Activated naive CD8-positive, alpha-beta T cell treated with anti-CD3 and anti-CD28 coated beads for 36 hours (primary cell): ENCODE data around the gene MAPT. TPM values are rescaled to one million over a fixed set of nuclear protein-coding genes. Genes with fewer than 3 reads are reported as not detected.

Source experiments
- DNase-seq: peaks from one replicate; pipeline ENCODE4 v3.0.0; 2021
- H3K27ac Mint-ChIP-seq: one replicate; pipeline ENCODE4 v1.8.0; 2022; ENCODE audit warnings: mild to moderate bottlenecking, moderate library complexity, mixed read lengths
- H3K27me3 Mint-ChIP-seq: one replicate; pipeline ENCODE4 v1.8.0; 2022; ENCODE audit warnings: mild to moderate bottlenecking, mixed read lengths
- H3K36me3 Mint-ChIP-seq: one replicate; pipeline ENCODE4 v1.8.0; 2021; ENCODE audit warnings: mild to moderate bottlenecking, mixed read lengths
- H3K4me1 Mint-ChIP-seq: one replicate; pipeline ENCODE4 v1.8.0; 2021; ENCODE audit warnings: mixed read lengths
- H3K4me3 Mint-ChIP-seq: one replicate; pipeline ENCODE4 v1.8.0; 2022; ENCODE audit warnings: mild to moderate bottlenecking, moderate library complexity, mixed read lengths
- H3K9me3 Mint-ChIP-seq: one replicate; pipeline ENCODE4 v1.8.0; 2022; ENCODE audit warnings: mixed read lengths
- total RNA-seq, 2 experiments: library from RNA; stranded (reverse); gene quantifications; one replicate each; pipeline ENCODE4 v1.2.3, GENCODE V29; 2021

Gene MAPT
- total RNA-seq, 2 experiments from 2014 or later, result 0.68 to 0.88 TPM

DNA sequence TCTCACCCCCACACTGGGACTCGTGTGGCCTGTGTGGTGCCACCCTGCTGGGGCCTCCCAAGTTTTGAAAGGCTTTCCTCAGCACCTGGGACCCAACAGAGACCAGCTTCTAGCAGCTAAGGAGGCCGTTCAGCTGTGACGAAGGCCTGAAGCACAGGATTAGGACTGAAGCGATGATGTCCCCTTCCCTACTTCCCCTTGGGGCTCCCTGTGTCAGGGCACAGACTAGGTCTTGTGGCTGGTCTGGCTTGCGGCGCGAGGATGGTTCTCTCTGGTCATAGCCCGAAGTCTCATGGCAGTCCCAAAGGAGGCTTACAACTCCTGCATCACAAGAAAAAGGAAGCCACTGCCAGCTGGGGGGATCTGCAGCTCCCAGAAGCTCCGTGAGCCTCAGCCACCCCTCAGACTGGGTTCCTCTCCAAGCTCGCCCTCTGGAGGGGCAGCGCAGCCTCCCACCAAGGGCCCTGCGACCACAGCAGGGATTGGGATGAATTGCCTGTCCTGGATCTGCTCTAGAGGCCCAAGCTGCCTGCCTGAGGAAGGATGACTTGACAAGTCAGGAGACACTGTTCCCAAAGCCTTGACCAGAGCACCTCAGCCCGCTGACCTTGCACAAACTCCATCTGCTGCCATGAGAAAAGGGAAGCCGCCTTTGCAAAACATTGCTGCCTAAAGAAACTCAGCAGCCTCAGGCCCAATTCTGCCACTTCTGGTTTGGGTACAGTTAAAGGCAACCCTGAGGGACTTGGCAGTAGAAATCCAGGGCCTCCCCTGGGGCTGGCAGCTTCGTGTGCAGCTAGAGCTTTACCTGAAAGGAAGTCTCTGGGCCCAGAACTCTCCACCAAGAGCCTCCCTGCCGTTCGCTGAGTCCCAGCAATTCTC is 132.1 kb downstream of the MAPT start:
- Mint-ChIP-seq H3K9me3 (no peaks in the 10 kb centered on the region), H3K36me3 (peaks cover 16% of the 10 kb centered on the region), H3K4me3 (no peak overlapping the region), H3K27me3 (no peaks in the 10 kb centered on the region), H3K27ac (peak overlapping the region; percentile 21), H3K4me1 (peaks cover 21% of the 10 kb centered on the region)
- no peak for DNase-seq

DNA sequence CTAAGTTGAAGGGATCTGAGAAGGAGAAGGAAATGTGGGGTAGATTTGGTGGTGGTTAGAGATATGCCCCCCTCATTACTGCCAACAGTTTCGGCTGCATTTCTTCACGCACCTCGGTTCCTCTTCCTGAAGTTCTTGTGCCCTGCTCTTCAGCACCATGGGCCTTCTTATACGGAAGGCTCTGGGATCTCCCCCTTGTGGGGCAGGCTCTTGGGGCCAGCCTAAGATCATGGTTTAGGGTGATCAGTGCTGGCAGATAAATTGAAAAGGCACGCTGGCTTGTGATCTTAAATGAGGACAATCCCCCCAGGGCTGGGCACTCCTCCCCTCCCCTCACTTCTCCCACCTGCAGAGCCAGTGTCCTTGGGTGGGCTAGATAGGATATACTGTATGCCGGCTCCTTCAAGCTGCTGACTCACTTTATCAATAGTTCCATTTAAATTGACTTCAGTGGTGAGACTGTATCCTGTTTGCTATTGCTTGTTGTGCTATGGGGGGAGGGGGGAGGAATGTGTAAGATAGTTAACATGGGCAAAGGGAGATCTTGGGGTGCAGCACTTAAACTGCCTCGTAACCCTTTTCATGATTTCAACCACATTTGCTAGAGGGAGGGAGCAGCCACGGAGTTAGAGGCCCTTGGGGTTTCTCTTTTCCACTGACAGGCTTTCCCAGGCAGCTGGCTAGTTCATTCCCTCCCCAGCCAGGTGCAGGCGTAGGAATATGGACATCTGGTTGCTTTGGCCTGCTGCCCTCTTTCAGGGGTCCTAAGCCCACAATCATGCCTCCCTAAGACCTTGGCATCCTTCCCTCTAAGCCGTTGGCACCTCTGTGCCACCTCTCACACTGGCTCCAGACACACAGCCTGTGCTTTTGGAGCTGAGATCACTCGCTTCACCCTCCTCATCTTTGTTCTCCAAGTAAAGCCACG is 133.0 kb downstream of the MAPT start:
- peaks cover 16% of the 10 kb centered on the region for H3K36me3 Mint-ChIP-seq
- peak overlapping the region; percentile 28 for H3K27ac Mint-ChIP-seq
- no peak overlapping the region for H3K4me3 Mint-ChIP-seq
- no peaks in the 10 kb centered on the region for H3K9me3 Mint-ChIP-seq
- no peaks in the 10 kb centered on the region for H3K27me3 Mint-ChIP-seq
- peaks cover 21% of the 10 kb centered on the region for H3K4me1 Mint-ChIP-seq
- no peak for DNase-seq

DNA sequence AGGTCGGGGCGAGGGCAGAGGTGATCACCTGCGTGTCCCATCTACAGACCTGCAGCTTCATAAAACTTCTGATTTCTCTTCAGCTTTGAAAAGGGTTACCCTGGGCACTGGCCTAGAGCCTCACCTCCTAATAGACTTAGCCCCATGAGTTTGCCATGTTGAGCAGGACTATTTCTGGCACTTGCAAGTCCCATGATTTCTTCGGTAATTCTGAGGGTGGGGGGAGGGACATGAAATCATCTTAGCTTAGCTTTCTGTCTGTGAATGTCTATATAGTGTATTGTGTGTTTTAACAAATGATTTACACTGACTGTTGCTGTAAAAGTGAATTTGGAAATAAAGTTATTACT is 133.6 kb downstream of the MAPT start:
- peak overlapping the region; percentile 21 for H3K27ac Mint-ChIP-seq
- peaks cover 16% of the 10 kb centered on the region for H3K36me3 Mint-ChIP-seq
- peaks cover 21% of the 10 kb centered on the region for H3K4me1 Mint-ChIP-seq
- H3K9me3 Mint-ChIP-seq, result no peaks in the 10 kb centered on the region
- no peaks in the 10 kb centered on the region for H3K27me3 Mint-ChIP-seq
- H3K4me3 Mint-ChIP-seq, result no peak overlapping the region
- no peak for DNase-seq

DNA sequence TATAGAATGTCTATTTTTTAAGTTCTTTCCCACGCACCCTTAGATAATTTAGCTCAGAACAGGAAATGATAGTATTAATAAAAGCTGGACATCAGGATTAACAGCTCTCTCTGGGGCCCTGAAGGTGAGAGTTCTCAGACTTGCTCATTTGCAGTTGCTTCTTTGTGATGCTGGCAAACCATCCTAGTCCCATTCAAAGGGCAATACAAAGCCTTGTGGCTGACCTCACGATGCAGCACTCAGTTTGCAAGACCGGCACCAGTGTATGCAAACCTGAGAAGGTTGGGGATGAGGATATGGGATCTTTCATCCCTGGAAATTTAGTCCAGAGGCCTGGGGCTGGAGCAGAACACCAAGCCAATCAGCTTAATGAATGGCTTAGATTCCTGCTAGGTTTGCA is 134.0 kb downstream of the MAPT start:
- Mint-ChIP-seq H3K27me3 (no peaks in the 10 kb centered on the region), H3K4me1 (peaks cover 21% of the 10 kb centered on the region), H3K36me3 (peaks cover 17% of the 10 kb centered on the region), H3K9me3 (no peaks in the 10 kb centered on the region), H3K27ac (no peak overlapping the region), H3K4me3 (no peak overlapping the region)
- DNase-seq, result no peak

DNA sequence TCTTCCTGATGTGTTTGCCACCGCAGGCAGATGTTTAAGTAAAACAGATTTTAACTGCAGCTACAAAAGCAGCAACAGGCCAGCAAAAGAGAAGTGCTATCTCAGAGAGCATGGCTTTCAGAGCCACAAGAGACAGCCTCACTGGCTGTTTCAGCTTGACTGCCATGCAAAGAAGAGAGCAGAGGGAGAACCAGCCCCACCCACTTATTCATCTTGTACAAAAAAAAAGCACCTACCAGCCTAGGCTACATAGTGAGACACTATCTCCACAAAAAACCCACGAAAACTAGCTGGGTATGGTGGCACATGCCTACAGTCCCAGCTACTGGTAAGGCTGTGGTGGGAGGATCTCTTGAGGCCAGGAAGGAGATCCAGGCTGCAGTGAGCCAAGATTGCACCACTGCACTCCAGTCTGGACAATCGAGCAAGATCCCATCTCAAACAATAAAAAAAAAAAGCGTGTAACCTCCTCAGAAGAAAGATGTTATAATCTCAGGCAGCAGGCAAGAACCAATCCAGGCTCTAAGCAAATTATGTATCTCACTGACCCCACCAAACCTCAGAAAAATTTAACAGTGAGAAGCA is 134.7 kb downstream of the MAPT start:
- Mint-ChIP-seq H3K36me3 (peaks cover 22% of the 10 kb centered on the region), H3K27me3 (no peaks in the 10 kb centered on the region), H3K4me3 (no peak overlapping the region), H3K27ac (peak overlapping the region; percentile 30), H3K4me1 (peaks cover 21% of the 10 kb centered on the region), H3K9me3 (no peaks in the 10 kb centered on the region)
- DNase-seq, result no peak

DNA sequence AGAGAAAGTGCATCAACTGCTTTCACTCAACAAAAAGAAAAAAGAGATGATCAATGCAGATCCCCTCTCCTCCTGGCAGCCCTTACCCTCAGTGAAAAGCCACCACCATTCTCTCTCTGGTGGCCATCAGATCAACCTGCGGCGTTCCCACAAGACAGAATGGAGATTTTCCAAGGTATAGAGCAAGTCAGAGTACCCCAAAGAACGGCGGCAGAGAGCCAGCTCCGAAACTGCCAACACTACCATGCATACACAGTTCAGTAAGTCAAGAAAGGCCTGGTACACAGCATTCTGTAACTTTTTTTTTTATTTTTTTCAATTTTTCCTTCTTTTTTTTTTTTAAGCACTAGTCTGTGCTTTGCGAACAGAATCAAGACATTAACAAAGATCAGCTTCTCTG is 135.3 kb downstream of the MAPT start:
- H3K36me3 Mint-ChIP-seq, result peaks cover 25% of the 10 kb centered on the region

DNA sequence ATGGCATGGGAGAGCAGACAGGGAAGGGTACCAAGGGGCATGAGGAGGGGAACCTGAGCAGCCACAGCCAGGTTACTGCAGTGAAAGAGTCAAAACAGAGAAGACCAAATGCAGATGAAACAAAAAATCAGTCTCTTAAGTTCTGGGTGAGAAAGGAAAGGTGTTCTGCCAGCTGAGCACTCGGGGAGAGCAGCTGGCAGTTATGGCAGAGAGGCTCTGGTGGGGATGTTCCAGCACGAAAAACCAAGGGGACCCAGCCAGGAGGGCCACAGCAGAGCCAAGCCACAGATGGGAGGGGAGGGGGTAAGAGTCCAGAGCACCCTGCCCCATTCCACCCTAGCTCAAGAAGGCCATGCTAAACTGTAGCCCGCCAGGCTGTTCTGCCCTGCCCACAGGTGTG is 136.4 kb downstream of the MAPT start:
- no peak for DNase-seq
- Mint-ChIP-seq H3K27ac (peak overlapping the region; percentile 70), H3K27me3 (no peaks in the 10 kb centered on the region), H3K36me3 (peaks cover 33% of the 10 kb centered on the region), H3K4me1 (peaks cover 32% of the 10 kb centered on the region), H3K4me3 (no peak overlapping the region), H3K9me3 (no peaks in the 10 kb centered on the region)

More for the DNA sequence above, 135.3 kb downstream of the MAPT start:
- Mint-ChIP-seq H3K27ac (peak overlapping the region; percentile 47), H3K4me1 (peaks cover 21% of the 10 kb centered on the region), H3K27me3 (no peaks in the 10 kb centered on the region), H3K9me3 (no peaks in the 10 kb centered on the region), H3K4me3 (no peak overlapping the region)
- no peak for DNase-seq

DNA sequence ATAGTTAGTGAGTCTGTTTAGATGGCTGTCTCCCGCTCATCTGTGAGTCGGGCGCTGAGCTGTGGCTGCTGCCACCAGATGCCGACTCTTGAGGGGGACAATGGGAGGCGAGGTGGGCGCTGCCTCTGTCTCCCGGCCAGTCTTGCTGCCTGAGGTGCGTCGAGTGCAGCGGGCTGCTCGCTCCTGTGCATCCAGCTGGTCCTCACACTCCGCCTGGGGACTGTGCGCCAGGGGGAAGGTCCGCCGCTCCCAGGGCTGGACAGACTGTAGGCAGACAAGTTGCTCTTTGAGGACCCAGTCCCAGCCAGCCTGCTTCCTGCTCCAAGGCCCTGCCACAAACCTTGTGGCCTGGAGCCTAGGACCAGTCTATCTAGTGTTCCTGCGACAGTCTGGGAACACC is 137.1 kb downstream of the MAPT start:
- H3K27me3 Mint-ChIP-seq, result no peaks in the 10 kb centered on the region
- no peak for DNase-seq
- H3K36me3 Mint-ChIP-seq, result peaks cover 33% of the 10 kb centered on the region
- no peaks in the 10 kb centered on the region for H3K9me3 Mint-ChIP-seq
- peaks cover 38% of the 10 kb centered on the region for H3K4me1 Mint-ChIP-seq
- H3K27ac Mint-ChIP-seq, result no peak overlapping the region
- H3K4me3 Mint-ChIP-seq, result no peak overlapping the region

DNA sequence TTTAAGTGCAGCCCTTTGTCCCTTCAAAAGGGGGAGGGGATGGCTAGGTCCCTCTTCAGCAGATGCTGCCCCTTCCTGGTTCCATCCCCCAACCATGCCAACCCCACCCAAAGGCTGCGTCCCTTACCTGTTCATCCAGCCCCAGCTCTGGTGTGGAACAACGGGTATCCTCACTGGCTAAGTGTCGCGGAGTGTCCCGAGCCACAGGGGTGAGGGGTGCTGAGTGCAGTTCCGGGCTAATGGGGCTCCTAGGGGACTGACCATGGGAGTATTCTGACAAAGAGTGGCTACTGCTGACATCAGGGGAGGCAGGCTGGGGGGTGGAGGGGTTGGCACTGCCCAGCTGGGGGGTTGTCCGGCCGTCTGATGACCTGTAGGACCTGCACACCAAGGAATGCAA is 137.6 kb downstream of the MAPT start:
- Mint-ChIP-seq H3K9me3 (no peaks in the 10 kb centered on the region), H3K36me3 (peaks cover 33% of the 10 kb centered on the region), H3K27me3 (no peaks in the 10 kb centered on the region), H3K4me1 (peaks cover 38% of the 10 kb centered on the region), H3K27ac (no peak overlapping the region), H3K4me3 (no peak overlapping the region)
- DNase-seq, result no peak

DNA sequence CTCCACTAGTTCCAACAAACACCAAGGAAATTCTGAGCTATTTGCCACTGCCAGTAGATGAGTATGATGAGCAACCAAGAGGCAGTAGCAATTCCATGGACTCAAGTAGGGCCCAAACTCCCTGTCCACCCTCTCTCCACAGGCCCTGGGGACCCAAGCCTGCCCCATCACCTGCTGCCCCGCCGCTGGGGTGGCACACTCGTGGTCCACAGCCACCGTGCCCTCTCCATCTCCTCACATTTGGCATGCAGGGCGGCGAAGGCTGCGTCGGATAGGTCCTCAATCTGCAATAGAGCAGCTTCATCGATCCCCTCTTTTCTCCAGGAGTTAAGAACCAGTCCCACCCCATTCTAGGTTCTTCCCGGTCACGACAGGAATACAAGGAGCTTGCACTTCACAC is 138.6 kb downstream of the MAPT start:
- H3K4me3 Mint-ChIP-seq, result no peak overlapping the region
- DNase-seq, result no peak
- peak overlapping the region; percentile 14 for H3K27ac Mint-ChIP-seq
- peaks cover 37% of the 10 kb centered on the region for H3K36me3 Mint-ChIP-seq
- no peaks in the 10 kb centered on the region for H3K27me3 Mint-ChIP-seq
- peaks cover 34% of the 10 kb centered on the region for H3K4me1 Mint-ChIP-seq
- H3K9me3 Mint-ChIP-seq, result no peaks in the 10 kb centered on the region

DNA sequence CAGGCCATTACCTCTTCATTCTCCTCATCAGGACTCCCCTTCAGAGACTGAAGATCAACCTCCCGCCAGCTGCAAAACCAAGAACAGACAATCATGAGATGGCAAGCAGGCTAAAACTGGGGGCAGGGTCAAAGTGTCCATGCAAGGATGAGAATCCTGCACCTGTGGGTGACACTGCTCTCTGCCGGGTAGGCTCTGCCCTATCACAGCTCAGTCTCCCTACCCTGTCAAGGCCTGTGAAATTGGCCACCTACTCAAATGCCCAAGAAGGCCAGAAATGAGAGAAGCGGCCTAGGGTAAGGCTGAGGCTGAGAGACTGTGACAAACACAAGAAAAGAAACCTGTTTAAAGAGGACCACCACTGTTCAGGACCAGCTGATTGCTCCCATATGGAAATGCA is 139.0 kb downstream of the MAPT start:
- Mint-ChIP-seq H3K9me3 (no peaks in the 10 kb centered on the region), H3K4me3 (no peak overlapping the region), H3K27me3 (no peaks in the 10 kb centered on the region), H3K27ac (peak overlapping the region; percentile 14), H3K4me1 (peaks cover 31% of the 10 kb centered on the region), H3K36me3 (peaks cover 41% of the 10 kb centered on the region)
- DNase-seq, result no peak

DNA sequence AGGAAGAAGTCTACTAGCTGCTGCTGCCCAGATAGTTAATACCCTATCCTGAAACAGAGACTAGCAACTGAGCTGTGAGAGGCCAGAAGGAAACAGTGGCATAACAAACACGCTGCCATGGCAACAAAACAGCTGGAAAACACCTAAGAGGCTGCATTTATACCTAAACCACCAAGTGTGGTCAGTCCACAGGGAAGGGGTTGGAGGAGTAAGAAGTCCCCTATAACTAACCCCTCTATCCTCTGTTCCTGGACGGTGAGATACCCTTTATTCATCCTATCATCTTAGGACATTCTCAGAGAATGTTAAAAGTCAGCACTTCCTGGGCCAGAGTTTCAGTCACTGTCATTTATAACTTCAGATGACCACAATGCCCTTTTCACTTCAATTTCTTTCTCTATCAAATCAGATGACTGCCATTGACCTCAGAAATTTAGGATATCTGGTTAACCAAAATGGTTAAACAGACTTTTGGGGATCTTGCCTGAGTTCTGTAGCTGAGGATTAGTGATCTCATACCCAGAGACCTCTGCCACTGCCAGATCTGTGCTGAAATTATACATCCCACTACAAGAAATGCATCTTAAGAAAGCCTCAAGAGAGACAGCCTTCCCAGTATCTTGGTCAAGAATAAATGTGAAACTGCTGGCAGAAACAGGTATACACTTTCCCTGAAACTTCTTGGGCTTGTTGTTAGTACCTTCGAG is 140.9 kb downstream of the MAPT start:
- Mint-ChIP-seq H3K27ac (peak overlapping the region; percentile 78), H3K4me1 (peaks cover 24% of the 10 kb centered on the region), H3K4me3 (no peak overlapping the region), H3K27me3 (no peaks in the 10 kb centered on the region), H3K9me3 (no peaks in the 10 kb centered on the region), H3K36me3 (peaks cover 38% of the 10 kb centered on the region)
- DNase-seq, result peak; percentile 48

DNA sequence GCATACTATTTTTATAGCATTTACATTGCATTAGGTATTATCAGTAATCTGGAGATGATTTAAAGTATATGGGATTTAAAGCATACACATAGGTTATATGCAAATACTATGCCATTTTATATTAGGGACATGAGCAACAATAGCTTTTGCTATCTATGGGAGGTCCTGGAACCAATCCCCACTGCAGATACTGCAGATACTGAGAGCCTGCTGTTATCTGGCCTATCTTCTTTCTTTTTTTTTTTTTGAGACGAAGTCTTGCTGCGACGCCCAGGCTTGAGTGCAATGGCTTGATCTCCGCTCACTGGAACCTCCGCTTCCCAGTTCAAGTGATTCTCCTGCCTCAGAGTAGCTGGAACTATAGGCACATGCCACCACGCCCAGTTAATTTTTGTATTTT is 142.1 kb downstream of the MAPT start:
- H3K4me3 Mint-ChIP-seq, result no peak overlapping the region
- H3K27ac Mint-ChIP-seq, result peak overlapping the region; percentile 15
- no peaks in the 10 kb centered on the region for H3K9me3 Mint-ChIP-seq
- peaks cover 34% of the 10 kb centered on the region for H3K36me3 Mint-ChIP-seq
- H3K27me3 Mint-ChIP-seq, result no peaks in the 10 kb centered on the region
- no peak for DNase-seq
- peaks cover 18% of the 10 kb centered on the region for H3K4me1 Mint-ChIP-seq

DNA sequence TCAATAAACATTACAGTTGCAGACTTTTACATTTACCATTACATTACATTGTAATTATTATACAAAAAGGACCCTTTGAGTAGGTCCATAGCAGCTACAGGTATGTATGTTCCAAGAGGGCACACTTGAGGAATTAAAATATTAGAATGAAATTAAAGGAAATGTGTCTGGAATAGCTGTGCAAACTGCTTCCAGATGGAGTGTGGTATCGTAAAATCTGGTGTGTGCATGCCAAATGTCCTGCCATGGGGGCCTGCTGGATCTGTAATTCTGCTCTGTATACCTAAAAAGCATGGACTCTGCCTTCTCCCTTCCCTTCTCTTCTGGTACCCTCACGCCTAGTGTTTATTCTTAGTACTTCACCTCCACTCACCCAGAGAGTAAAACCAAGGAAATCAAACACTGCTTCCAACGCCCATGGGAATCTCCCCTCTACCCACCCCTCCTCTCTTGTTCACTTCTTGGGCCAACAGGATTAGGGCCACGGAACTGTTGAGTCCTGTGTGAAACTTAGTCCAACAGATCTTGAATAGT is 143.4 kb downstream of the MAPT start:
- H3K27ac Mint-ChIP-seq, result peak overlapping the region; percentile 16
- DNase-seq, result no peak
- H3K36me3 Mint-ChIP-seq, result peaks cover 35% of the 10 kb centered on the region

More for the DNA sequence above, 143.4 kb downstream of the MAPT start:
- H3K4me1 Mint-ChIP-seq, result peaks cover 18% of the 10 kb centered on the region
- no peak overlapping the region for H3K4me3 Mint-ChIP-seq
- no peaks in the 10 kb centered on the region for H3K27me3 Mint-ChIP-seq
- no peaks in the 10 kb centered on the region for H3K9me3 Mint-ChIP-seq
